ENCODE data around the gene RORC. TPM values are rescaled to one million over a fixed set of nuclear protein-coding genes. Genes with fewer than 3 reads are reported as not detected.

RORC gene
- total RNA-seq, 1 experiment from 2014 or later: 1.3 TPM

DNA sequence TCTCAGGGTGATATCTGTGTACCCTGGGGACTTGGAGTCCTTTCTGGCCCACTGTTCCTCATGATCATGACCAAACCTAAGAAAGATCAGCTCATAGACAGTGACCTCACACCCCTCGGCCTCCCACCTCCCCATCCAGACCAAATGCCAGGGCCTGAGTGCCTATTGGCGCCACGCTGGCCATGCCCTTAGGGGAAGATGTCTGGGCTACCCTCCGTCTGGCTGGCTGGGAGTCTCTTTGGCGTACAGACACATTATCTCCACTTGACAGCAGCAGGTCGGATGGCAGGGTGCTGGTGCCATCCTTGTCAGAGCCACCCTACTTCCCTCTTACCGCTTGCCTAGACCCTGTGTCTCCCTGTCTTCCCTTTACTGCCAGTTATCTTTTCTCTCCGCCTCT, 8.4 kb downstream of the RORC start:
- ATAC-seq: no peak
- no peak overlapping the region for H3K9ac ChIP-seq (ENCODE audit: low read length)
- H3K4me3 ChIP-seq (replicated peaks in 1 of 2; ENCODE audit: low read depth in 1 of 2, low read length in 2 of 2): no peak overlapping the region
- ChIA-PET CTCF (no interaction called here), RAD21 (ENCODE audit: low non-redundant PET in 1 of 2, low total read pairs in 2 of 2, uncharacterized antibody in 2 of 2, unreplicated experiment in 2 of 2) (no interaction called here), POLR2A (no interaction called here)
- BruUV-seq (replicated peaks): no TSS peak
- no peaks in the 10 kb centered on the region for H3K27me3 ChIP-seq (ENCODE audit: insufficient read depth, low read length)
- no peaks in the 10 kb centered on the region for H4K20me1 ChIP-seq (ENCODE audit: insufficient read depth)
- no peaks in the 10 kb centered on the region for H3K79me2 ChIP-seq (ENCODE audit: insufficient read depth, low read length)
- H3K9me2 ChIP-seq (ENCODE audit: insufficient read depth): no peaks in the 10 kb centered on the region
- no peak for TF ChIP-seq TCF7L2 (IDR thresholded peaks at IDR 0.05; ENCODE audit: borderline replicate concordance, extremely low read depth, insufficient read depth, insufficient read length)
- TF ChIP-seq, protein P1, sequence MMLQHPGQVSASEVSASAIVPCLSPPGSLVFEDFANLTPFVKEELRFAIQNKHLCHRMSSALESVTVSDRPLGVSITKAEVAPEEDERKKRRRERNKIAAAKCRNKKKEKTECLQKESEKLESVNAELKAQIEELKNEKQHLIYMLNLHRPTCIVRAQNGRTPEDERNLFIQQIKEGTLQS (IDR thresholded peaks at IDR 0.05): no peak
- TF ChIP-seq SP1 (IDR thresholded peaks at IDR 0.05; ENCODE audit: low read depth): no peak
- TF ChIP-seq, protein P2, sequence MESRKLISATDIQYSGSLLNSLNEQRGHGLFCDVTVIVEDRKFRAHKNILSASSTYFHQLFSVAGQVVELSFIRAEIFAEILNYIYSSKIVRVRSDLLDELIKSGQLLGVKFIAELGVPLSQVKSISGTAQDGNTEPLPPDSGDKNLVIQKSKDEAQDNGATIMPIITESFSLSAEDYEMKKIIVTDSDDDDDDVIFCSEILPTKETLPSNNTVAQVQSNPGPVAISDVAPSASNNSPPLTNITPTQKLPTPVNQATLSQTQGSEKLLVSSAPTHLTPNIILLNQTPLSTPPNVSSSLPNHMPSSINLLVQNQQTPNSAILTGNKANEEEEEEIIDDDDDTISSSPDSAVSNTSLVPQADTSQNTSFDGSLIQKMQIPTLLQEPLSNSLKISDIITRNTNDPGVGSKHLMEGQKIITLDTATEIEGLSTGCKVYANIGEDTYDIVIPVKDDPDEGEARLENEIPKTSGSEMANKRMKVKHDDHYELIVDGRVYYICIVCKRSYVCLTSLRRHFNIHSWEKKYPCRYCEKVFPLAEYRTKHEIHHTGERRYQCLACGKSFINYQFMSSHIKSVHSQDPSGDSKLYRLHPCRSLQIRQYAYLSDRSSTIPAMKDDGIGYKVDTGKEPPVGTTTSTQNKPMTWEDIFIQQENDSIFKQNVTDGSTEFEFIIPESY (IDR thresholded peaks at IDR 0.05; ENCODE audit: extremely low read depth, insufficient replicate concordance, low read length): no peak
- TF ChIP-seq EGR1 (IDR thresholded peaks at IDR 0.05; ENCODE audit: low read depth): no peak
- no peak for TF ChIP-seq ZFX (IDR thresholded peaks at IDR 0.05)
- TF ChIP-seq SRF (IDR thresholded peaks at IDR 0.05; ENCODE audit: low read depth): no peak
- TF ChIP-seq, protein P3, sequence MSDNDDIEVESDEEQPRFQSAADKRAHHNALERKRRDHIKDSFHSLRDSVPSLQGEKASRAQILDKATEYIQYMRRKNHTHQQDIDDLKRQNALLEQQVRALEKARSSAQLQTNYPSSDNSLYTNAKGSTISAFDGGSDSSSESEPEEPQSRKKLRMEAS (IDR thresholded peaks at IDR 0.05): no peak
- no peak for TF ChIP-seq POLR2AphosphoS5 (IDR thresholded peaks at IDR 0.05; ENCODE audit: low read depth, low read length)
- TF ChIP-seq SIN3A (IDR thresholded peaks at IDR 0.05; ENCODE audit: low read depth): no peak
- TF ChIP-seq FOSL1 (IDR thresholded peaks at IDR 0.05; ENCODE audit: low read depth): no peak
- TF ChIP-seq RAD21 (IDR thresholded peaks at IDR 0.05; ENCODE audit: low read depth): no peak
- no peak for TF ChIP-seq JUND (IDR thresholded peaks at IDR 0.05)
- TF ChIP-seq, protein P4, sequence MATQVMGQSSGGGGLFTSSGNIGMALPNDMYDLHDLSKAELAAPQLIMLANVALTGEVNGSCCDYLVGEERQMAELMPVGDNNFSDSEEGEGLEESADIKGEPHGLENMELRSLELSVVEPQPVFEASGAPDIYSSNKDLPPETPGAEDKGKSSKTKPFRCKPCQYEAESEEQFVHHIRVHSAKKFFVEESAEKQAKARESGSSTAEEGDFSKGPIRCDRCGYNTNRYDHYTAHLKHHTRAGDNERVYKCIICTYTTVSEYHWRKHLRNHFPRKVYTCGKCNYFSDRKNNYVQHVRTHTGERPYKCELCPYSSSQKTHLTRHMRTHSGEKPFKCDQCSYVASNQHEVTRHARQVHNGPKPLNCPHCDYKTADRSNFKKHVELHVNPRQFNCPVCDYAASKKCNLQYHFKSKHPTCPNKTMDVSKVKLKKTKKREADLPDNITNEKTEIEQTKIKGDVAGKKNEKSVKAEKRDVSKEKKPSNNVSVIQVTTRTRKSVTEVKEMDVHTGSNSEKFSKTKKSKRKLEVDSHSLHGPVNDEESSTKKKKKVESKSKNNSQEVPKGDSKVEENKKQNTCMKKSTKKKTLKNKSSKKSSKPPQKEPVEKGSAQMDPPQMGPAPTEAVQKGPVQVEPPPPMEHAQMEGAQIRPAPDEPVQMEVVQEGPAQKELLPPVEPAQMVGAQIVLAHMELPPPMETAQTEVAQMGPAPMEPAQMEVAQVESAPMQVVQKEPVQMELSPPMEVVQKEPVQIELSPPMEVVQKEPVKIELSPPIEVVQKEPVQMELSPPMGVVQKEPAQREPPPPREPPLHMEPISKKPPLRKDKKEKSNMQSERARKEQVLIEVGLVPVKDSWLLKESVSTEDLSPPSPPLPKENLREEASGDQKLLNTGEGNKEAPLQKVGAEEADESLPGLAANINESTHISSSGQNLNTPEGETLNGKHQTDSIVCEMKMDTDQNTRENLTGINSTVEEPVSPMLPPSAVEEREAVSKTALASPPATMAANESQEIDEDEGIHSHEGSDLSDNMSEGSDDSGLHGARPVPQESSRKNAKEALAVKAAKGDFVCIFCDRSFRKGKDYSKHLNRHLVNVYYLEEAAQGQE (IDR thresholded peaks at IDR 0.05; ENCODE audit: low read depth): no peak
- no peak for TF ChIP-seq CBX3 (IDR thresholded peaks at IDR 0.05; ENCODE audit: low read depth)
- no peak for TF ChIP-seq POLR2A (IDR thresholded peaks at IDR 0.05; ENCODE audit: borderline replicate concordance, extremely low read depth, insufficient read depth, insufficient read length)
- TF ChIP-seq ELF1 (IDR thresholded peaks at IDR 0.05; ENCODE audit: borderline replicate concordance, low read depth): no peak
- TF ChIP-seq ZNF274 (IDR thresholded peaks at IDR 0.05; ENCODE audit: low read depth, low read length): no peak
- TF ChIP-seq, protein P5, sequence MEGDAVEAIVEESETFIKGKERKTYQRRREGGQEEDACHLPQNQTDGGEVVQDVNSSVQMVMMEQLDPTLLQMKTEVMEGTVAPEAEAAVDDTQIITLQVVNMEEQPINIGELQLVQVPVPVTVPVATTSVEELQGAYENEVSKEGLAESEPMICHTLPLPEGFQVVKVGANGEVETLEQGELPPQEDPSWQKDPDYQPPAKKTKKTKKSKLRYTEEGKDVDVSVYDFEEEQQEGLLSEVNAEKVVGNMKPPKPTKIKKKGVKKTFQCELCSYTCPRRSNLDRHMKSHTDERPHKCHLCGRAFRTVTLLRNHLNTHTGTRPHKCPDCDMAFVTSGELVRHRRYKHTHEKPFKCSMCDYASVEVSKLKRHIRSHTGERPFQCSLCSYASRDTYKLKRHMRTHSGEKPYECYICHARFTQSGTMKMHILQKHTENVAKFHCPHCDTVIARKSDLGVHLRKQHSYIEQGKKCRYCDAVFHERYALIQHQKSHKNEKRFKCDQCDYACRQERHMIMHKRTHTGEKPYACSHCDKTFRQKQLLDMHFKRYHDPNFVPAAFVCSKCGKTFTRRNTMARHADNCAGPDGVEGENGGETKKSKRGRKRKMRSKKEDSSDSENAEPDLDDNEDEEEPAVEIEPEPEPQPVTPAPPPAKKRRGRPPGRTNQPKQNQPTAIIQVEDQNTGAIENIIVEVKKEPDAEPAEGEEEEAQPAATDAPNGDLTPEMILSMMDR (IDR thresholded peaks at IDR 0.05 in 2 of 3, conservative IDR thresholded peaks at IDR 0.05 in 1 of 3; ENCODE audit: borderline replicate concordance in 1 of 3, insufficient read depth in 1 of 3, low read depth in 2 of 3, low read length in 2 of 3): no peak
- no peak overlapping the region for H3K4me2 ChIP-seq (ENCODE audit: low read length)
- H3K4me1 ChIP-seq (ENCODE audit: control insufficient read depth in 1 of 2, insufficient read depth in 2 of 2, low read length in 2 of 2): peaks cover 5 to 10% of the 10 kb centered on the region in 2 experiments; a peak in 2 of 4 replicates
- no peak overlapping the region for H3K27ac ChIP-seq (ENCODE audit: low read depth, low read length)
- no peaks in the 10 kb centered on the region for H3K9me3 ChIP-seq (ENCODE audit: control insufficient read depth in 1 of 2, insufficient read depth in 1 of 2, low read depth in 1 of 2, low read length in 2 of 2)
- intact Hi-C loops (cut with micrococcal nuclease): no loop called here
- H2AFZ ChIP-seq (ENCODE audit: low read depth, low read length, poor library complexity, severe bottlenecking): no peak overlapping the region
- H3K36me3 ChIP-seq (ENCODE audit: control insufficient read depth in 1 of 2, insufficient read depth in 2 of 2, low read length in 2 of 2): no peaks in the 10 kb centered on the region
- no peak for DNase-seq (ENCODE audit: low read depth, low spot score)
